ENCODE data around the gene RWDD2A.

DNA sequence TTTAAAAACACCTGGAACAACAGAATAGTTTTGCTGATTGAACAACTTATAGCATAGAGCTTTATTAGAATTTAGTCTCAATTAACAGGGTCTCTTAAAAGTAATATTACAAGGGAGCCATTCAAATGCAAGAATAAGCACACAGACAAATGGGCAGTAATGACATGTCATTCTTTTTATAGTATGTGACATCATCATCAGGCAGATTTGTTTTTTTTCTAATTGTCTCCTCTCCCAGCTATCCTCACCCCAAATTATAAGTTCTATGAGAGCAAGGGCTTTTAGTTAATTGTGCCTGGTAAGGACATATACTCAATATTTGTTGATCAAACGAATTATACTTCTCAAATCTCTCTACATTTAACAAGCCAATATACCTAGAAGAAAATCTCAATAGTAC is 11.0 kb upstream of the RWDD2A start:
- TF ChIP-seq POLR2AphosphoS5 (IDR thresholded peaks at IDR 0.05; ENCODE audit: low read depth, low read length) (no peak), POLR2A (IDR thresholded peaks at IDR 0.05; ENCODE audit: low read depth, low read length) (no peak), TAF1 (IDR thresholded peaks at IDR 0.05; ENCODE audit: borderline replicate concordance, low read depth, low read length) (no peak)

All from GM12892 (cell line).